Astrocyte of the hippocampus (primary cell): Measurements from ENCODE around the gene SFT2D1.
"Not testable (repeated sequence)": the region's sequence is repeated elsewhere in the genome, so short reads cannot be mapped to it uniquely, and the experiment has no call there.

Experiments used
- DNase-seq: peaks from one replicate; pipeline ENCODE4 v3.0.0; 2011; ENCODE audit warnings: low read depth, low spot score

SFT2D1 gene

GRCh38 chr6:166342349-166343149 lies at the start of gene SFT2D1:
SFT2D1 (minus strand) TSS chr6:166342545; CDS start chr6:166342481, 64 bp downstream.
- peak; percentile 93 for DNase-seq

DNA sequence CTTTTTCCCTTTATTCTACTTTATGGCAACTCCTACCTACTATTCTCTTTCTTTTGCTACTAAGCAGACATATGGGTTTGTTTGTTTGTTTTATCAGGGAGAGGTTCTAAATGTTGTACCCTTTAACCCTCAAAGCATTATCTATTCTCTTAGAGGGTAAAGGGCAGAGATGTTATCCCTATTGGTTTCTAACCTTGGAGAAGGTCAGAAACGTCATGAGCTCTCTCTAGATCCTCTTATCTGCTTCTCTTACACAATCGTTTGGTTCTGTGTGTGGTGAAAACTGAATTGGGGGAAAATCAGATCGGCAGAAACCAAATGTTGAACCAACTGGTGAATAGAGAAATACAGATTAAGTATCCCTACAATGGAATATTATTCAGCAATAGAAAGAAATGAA lies 46.8 kb upstream of the SFT2D1 start:
- no peak for DNase-seq

GRCh38 chr6:166388290-166389004 lies 46.1 kb upstream of the SFT2D1 start:
- no peak for DNase-seq

DNA sequence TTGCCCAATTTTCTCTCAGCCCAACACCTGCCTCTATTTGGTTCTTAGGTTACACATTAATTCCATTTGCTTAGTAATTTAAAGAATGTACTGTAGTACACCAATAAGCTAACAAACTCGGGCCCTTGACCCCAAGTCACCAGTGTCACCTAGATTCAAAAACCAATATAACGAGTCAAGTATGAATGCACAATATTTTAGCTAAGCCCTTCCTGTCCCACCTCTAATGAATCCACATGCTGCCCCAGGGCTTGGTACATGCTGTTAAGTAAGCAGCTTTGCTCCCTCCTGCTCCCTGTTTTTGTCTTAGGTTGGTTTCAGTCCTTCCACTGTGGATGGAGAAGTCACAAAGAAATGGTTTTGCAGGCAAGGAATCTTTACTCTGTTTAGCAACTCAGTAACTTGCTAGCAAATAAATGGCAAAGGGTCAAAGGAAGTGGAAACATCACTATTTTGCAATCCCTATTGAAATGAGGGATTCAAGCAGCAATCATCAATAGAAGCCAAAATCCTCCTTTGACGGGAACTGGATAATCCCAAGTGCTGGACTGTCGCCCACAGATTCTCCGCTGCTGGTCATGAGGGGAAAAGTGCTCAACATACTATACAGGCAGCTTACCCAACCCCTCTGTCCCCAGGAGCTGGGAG lies 45.4 kb upstream of the SFT2D1 start:
- DNase-seq, result no peak

DNA sequence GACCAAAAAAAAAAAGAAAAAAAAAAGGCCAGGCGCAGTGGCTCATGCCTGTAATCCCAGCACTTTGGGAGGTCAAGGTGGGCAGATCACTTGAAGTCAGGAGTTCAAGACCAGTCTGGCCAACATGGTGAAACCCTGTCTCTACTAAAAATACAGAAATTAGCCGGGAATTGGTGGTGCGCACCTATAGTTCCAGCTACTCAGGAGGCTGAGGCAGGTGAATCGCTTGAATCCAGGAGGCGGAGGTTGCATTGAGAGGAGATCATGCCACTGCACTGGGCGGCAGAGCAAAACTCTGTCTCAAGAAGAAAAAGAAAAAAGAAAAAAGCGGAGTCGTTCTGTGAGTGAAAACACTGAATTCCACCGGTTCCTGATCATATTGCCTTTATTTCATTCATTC lies 44.8 kb upstream of the SFT2D1 start:
- DNase-seq, result not testable (repeated sequence)

- no peak for DNase-seq
Measured at GRCh38 chr6:166386111-166386510, 43.8 kb upstream of the SFT2D1 start.

DNA sequence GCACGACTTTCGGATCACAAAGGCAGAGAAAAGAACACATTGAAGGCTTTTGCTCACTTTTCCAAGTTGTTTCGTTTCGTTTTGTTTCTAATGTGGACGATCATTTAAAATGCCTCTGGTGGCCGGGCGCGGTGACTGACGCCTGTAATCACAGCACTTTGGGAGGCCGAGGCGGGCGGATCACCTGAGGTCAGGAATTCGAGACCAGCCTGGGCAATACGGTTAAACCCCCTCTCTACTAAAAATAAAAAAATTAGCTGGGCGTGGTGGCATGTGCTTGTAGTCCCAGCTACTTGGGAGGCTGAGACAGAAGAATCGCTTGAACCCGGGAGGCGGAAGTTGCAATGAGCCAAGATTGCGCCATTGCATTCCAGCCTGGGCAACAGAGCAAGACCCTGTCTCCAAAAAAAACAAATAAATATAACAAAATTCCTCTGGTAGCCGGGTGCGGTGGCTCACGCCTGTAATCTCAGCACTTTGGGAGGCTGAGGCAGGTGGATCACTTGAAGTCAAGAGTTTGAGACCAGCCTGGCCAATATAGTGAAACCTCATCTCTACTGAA lies 41.5 kb upstream of the SFT2D1 start:
- not testable (repeated sequence) for DNase-seq

DNA sequence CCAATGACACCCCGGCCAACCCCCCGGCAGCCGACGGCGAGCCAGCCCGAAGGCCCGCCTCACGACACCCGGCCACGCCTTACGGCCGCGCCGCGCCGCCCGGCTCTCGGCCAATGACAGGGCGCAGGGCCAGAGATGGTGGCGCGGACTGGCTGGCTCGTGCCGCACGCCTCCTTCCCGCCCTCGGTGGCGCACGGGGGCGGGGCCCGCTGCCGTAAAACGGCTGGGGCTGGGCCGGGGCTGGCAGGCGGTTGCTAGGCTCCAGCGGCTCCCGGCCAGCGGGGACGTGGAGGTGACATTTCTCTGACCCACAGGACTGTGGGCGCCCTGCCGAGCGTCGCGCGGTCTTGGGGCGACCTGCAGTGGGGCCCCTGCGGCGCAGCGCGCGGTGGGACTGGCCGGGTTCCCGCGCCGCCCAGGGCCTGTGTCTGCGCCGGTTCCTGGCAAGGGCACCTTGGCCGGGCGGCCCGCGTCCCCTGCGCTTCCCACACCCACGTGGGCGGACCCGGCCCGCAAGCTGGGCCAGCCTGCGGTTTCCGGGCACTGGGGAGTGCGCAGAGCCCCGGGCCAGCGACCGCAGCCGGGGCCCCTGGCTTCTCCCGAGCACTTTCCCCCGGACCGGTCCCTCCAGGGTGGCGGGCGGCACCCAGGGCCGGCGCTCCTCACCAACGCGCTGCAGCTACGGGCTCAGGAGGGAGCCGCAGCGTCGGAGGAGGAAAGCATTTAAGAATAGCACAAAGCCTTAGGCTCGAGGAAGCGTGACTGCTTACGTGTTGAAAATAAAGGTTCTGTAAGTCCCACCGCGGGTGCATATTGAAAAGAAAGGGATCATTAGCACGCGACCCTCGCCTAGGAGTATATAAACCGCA lies 40.8 kb upstream of the SFT2D1 start, which contains the start of gene MPC1:
Gene MPC1 (minus strand): TSS at position 8 of the 869 bp plus-strand sequence. CDS start 64 bp downstream, outside the sequence.
- DNase-seq, result peak; percentile 99

GRCh38 chr6:166382500-166382932 lies 40.2 kb upstream of the SFT2D1 start:
- no peak for DNase-seq

DNA sequence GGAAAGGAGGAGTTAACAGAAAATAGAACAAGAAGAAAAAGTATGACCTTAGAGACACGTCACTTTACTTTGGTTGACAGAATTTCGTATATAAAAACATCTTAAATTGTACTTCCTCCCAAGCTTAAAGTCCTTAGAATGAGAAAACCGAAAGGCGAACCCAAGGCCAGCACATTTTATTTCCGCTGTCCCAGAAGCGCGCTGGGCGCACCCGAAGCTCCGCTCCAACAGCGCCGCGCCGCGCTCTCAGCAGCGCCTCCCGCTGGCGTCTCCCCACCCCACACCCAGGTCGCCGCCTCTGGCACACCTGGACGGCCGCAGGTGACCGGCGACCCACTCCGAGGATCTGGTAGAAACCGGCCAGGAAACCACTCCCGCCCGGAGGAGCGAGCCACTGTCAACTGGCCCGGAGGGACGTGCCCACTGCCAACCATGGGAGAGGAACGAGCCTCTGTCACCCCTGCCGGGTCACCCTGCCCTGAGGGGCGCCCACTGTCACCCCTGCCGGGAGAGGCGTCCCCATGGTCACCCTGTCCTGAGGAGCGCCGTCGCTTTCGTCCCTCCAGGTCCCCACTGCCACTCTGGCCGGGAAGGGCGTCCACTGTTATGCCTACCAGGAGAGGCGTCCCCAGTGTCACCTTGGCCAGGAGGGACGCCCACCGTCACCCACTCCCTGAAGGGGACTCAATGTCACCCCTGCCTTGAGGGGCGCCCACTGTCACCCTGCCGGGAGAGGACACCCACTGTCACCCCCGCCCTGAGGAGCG lies 39.6 kb upstream of the SFT2D1 start:
- peak; percentile 81 for DNase-seq

DNA sequence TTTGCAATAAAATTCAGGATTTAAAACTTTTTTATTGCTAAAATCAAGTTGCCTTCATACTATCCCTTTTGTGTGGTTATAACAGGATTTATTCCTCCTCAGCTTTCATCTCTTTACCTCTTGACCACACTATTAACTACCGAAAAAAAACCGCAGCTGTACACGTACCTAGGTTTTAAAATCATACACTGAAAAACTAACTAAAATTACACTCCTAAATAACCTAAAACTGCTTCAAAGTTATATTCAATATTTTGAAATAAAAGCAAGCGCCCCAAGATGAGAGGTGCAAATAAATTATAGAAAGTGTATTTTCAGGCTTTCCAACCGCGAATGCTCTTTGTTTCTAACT lies 39.0 kb upstream of the SFT2D1 start:
- DNase-seq, result no peak

- no peak for DNase-seq
Measured at GRCh38 chr6:166379800-166380199, 37.5 kb upstream of the SFT2D1 start.

DNA sequence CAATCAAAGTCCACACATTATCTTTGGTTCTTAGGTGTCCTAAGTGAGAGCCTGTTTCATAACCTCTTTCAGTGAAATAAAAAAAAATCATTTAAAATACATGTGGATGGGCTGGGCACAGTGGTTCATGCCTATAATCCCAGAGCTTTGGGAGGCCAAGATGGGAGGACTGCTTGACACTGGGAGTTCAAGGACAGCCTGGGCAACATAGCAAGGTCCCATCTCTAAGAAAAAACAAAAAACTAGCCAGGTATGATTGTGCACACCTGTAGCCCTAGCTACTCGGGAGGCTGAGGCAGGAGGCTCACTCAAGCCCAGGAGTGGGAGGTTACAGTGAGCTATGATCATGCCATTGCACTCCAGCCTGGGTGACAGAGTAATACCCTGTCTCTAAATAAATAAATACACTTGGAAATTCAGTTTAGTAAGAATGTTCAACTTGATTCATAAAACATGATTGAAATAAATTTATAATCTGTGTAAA lies 36.8 kb upstream of the SFT2D1 start:
- DNase-seq, result no peak

DNA sequence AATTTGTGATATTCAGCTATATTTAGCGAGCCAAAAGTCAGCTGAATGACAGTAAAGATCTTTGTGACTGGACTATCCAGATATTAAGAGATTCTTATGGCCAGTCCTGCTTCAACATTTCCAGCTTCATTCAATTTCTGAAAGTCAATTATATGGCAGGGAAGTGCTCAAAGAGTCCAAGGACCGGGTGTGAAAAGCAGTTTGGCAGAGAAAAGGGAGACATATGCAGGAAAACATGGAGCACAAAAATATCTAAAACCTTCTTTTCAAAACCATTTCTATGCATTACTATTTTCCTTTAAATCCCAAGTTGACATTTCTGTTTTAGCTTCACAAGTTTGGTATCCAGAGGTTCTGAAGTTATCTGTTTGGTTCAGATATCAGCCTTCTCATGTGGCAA lies 35.4 kb upstream of the SFT2D1 start:
- DNase-seq, result no peak

DNA sequence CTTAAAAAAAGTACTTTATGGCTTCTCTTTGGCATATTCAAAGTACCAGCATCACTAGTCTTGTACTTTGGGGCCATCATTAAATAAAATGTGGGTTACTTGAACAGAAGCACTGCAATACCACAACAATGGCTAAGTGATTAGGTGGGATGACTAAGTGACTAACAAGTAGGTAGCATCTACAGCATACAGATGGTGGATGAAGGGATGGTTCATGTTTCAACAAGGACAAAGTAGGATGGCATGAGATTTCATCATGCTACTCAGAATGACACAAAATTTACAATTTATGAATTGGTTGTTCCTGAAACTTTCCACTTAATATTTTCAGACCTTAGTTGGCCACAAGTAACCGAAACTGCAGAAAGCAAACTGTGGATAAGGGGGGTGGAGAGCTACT lies 32.7 kb upstream of the SFT2D1 start:
- DNase-seq, result no peak

GRCh38 chr6:166370489-166370888 lies 28.1 kb upstream of the SFT2D1 start:
- DNase-seq, result no peak

- no peak for DNase-seq
Measured at GRCh38 chr6:166369782-166370181, 27.4 kb upstream of the SFT2D1 start.

DNA sequence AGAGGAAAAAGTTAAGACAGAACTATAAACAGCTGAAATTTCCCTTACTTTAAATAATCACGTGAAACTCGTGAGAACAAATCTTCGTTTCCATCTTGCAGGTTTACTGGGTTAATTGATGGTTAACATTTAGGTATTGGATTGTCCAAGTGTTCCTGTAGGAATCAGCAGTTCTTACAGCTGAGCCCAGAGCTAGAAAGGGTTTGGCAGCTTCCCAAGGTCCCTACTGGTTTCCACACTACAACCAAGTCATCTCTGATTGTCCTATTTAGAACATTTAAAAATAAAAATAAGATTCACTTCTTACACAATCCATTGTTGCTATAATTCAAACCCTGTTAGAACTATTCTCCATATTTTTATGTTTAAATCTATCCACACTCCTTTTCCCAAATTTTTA lies 24.6 kb upstream of the SFT2D1 start:
- DNase-seq, result no peak

DNA sequence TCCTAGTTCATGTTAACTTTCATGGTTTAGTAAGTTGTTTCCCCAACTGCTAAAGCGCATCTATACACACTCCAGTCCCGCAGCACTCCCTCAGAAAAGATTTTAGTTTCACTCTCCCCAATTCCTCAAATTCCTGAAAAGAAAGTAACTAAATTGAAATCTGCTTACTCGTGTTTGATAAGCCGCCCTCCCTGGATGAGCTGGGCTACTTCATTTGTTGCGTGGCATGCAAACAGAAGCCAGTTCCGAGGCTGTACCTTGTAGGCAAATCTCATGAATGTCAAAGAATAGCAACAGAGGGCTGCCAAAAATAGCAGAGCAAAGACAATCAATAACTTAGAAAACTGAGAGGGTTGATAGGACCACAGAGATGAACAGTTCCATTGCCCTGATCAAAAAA lies 23.5 kb upstream of the SFT2D1 start:
- DNase-seq, result peak; percentile 69

GRCh38 chr6:166365221-166365620 lies 22.9 kb upstream of the SFT2D1 start:
- peak; percentile 77 for DNase-seq
